ENCODE data around the gene ALG8. TPM values are rescaled to one million over a fixed set of nuclear protein-coding genes. Genes with fewer than 3 reads are reported as not detected.

Gene ALG8
- total and polyA plus RNA-seq, 2 experiments from 2014 or later, result 94.3 to 130 TPM

- TF ChIP-seq ZNF462 (CRISPR knock-in tag; IDR thresholded peaks at IDR 0.05), result no peak
- TF ChIP-seq ZNF114 (CRISPR knock-in tag; IDR thresholded peaks at IDR 0.05), result no peak
Measured at GRCh38 chr11:78072455-78072854, 67.0 kb downstream of the ALG8 start (continued).

- peaks cover 14% of the 10 kb centered on the region for H4K20me1 ChIP-seq (replicated peaks; ENCODE audit: insufficient read depth)
- ATAC-seq (no peak), DNase-seq (ENCODE audit: low spot score) (no peak)
- H2AFZ ChIP-seq, result no peak overlapping the region
- H3F3A ChIP-seq (replicated peaks; ENCODE audit: low read depth), result peaks cover 3% of the 10 kb centered on the region; the same call in 1 of the 2 replicates
- Mint-ChIP-seq H3K4me1 (no peaks in the 10 kb centered on the region), H3K27ac (no peak overlapping the region), H3K27me3 (ENCODE audit: insufficient read depth, low read depth, poor library complexity) (no peaks in the 10 kb centered on the region), H3K36me3 (ENCODE audit: low read depth) (peaks cover 37% of the 10 kb centered on the region), H3K9me3 (no peaks in the 10 kb centered on the region), H3K4me3 (no peak overlapping the region)
- H3K4me1 ChIP-seq (ENCODE audit: insufficient read depth), result no peaks in the 10 kb centered on the region
- H3K9me2 ChIP-seq (ENCODE audit: insufficient read depth), result no peaks in the 10 kb centered on the region
- peaks cover 7% of the 10 kb centered on the region; the same call in 1 of the 2 replicates for H3K36me3 ChIP-seq (ENCODE audit: insufficient read depth)
- H3K4me2 ChIP-seq, result no peak overlapping the region
- no peaks in the 10 kb centered on the region for H3K27me3 ChIP-seq (ENCODE audit: insufficient read depth)
- no peak overlapping the region for H3K4me3 ChIP-seq
- peaks cover 38% of the 10 kb centered on the region for H3K79me2 ChIP-seq (replicated peaks; ENCODE audit: insufficient read depth)
- no peak overlapping the region for H3K27ac ChIP-seq (ENCODE audit: low read depth)
- no peak for TF ChIP-seq STAT1 (IDR thresholded peaks at IDR 0.05; ENCODE audit: unreplicated experiment)
- TF ChIP-seq, protein P1, sequence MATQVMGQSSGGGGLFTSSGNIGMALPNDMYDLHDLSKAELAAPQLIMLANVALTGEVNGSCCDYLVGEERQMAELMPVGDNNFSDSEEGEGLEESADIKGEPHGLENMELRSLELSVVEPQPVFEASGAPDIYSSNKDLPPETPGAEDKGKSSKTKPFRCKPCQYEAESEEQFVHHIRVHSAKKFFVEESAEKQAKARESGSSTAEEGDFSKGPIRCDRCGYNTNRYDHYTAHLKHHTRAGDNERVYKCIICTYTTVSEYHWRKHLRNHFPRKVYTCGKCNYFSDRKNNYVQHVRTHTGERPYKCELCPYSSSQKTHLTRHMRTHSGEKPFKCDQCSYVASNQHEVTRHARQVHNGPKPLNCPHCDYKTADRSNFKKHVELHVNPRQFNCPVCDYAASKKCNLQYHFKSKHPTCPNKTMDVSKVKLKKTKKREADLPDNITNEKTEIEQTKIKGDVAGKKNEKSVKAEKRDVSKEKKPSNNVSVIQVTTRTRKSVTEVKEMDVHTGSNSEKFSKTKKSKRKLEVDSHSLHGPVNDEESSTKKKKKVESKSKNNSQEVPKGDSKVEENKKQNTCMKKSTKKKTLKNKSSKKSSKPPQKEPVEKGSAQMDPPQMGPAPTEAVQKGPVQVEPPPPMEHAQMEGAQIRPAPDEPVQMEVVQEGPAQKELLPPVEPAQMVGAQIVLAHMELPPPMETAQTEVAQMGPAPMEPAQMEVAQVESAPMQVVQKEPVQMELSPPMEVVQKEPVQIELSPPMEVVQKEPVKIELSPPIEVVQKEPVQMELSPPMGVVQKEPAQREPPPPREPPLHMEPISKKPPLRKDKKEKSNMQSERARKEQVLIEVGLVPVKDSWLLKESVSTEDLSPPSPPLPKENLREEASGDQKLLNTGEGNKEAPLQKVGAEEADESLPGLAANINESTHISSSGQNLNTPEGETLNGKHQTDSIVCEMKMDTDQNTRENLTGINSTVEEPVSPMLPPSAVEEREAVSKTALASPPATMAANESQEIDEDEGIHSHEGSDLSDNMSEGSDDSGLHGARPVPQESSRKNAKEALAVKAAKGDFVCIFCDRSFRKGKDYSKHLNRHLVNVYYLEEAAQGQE (IDR thresholded peaks at IDR 0.05; ENCODE audit: unreplicated experiment), result no peak
- TF ChIP-seq JUNB (IDR thresholded peaks at IDR 0.05; ENCODE audit: unreplicated experiment), result no peak
- TF ChIP-seq EZH2phosphoT487 (IDR thresholded peaks at IDR 0.05; ENCODE audit: unreplicated experiment), result no peak
- TF ChIP-seq POLR2AphosphoS5 (IDR thresholded peaks at IDR 0.05; ENCODE audit: low read depth), result no peak
- no peak for TF ChIP-seq EZH2 (IDR thresholded peaks at IDR 0.05; ENCODE audit: low read depth, unreplicated experiment)
- TF ChIP-seq ETS1 (IDR thresholded peaks at IDR 0.05), result no peak
- no peak for TF ChIP-seq NANOG (IDR thresholded peaks at IDR 0.05; ENCODE audit: borderline replicate concordance)
Measured at GRCh38 chr11:78071717-78072116, 67.7 kb downstream of the ALG8 start.

All from GM23338 (cell line).